Measurements from ENCODE around the gene NKAIN2. TPM values are rescaled to one million over a fixed set of nuclear protein-coding genes. Genes with fewer than 3 reads are reported as not detected.

The NKAIN2 gene
- polyA plus RNA-seq, 1 of the 3 experiments (the other 2 are of a cell fraction): not detected

DNA sequence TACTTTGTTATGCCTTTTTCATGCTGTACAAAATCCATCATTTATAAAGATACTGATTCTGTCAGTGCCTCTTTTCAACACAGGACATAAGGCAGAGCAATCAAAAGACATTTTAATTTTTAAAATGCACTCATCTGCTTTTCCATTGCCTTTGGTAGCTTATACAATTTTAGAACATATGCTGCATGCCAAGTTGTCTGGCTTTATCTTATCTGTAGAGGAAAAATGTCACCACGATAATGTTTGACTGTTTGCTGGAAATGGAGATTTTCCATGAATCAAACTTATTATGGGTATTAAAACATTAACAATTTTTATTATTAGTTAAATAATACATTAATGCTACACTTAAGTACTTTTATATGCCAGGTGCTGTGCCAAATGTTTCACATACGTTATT is 50.5 kb downstream of the NKAIN2 start:
- no peaks in the 10 kb centered on the region for H3F3A ChIP-seq (replicated peaks; ENCODE audit: insufficient read depth)
- POLR2A ChIA-PET: no interaction called here

More for the DNA sequence above, 50.5 kb downstream of the NKAIN2 start:
- H3K79me2 ChIP-seq (ENCODE audit: insufficient read depth): no peaks in the 10 kb centered on the region
- no peaks in the 10 kb centered on the region; the same call in 1 of the 2 replicates for H3K27me3 ChIP-seq (ENCODE audit: insufficient read depth)
- H4K20me1 ChIP-seq (ENCODE audit: insufficient read depth): no peaks in the 10 kb centered on the region
- TF ChIP-seq, protein P1, sequence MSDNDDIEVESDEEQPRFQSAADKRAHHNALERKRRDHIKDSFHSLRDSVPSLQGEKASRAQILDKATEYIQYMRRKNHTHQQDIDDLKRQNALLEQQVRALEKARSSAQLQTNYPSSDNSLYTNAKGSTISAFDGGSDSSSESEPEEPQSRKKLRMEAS (IDR thresholded peaks at IDR 0.05; ENCODE audit: low read depth): no peak
- TF ChIP-seq EZH2phosphoT487 (IDR thresholded peaks at IDR 0.05; ENCODE audit: borderline replicate concordance, low read depth): no peak
- TF ChIP-seq, protein P2, sequence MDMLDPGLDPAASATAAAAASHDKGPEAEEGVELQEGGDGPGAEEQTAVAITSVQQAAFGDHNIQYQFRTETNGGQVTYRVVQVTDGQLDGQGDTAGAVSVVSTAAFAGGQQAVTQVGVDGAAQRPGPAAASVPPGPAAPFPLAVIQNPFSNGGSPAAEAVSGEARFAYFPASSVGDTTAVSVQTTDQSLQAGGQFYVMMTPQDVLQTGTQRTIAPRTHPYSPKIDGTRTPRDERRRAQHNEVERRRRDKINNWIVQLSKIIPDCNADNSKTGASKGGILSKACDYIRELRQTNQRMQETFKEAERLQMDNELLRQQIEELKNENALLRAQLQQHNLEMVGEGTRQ (IDR thresholded peaks at IDR 0.05; ENCODE audit: borderline replicate concordance, low read depth, low read length): no peak
- no peak for TF ChIP-seq TAF1 (IDR thresholded peaks at IDR 0.05; ENCODE audit: borderline replicate concordance, low read depth, low read length)
- no peak for TF ChIP-seq GABPA (IDR thresholded peaks at IDR 0.05; ENCODE audit: low read depth)
- no peak for TF ChIP-seq FOSL2 (IDR thresholded peaks at IDR 0.05; ENCODE audit: borderline replicate concordance, low read depth)
- TF ChIP-seq, protein P3, sequence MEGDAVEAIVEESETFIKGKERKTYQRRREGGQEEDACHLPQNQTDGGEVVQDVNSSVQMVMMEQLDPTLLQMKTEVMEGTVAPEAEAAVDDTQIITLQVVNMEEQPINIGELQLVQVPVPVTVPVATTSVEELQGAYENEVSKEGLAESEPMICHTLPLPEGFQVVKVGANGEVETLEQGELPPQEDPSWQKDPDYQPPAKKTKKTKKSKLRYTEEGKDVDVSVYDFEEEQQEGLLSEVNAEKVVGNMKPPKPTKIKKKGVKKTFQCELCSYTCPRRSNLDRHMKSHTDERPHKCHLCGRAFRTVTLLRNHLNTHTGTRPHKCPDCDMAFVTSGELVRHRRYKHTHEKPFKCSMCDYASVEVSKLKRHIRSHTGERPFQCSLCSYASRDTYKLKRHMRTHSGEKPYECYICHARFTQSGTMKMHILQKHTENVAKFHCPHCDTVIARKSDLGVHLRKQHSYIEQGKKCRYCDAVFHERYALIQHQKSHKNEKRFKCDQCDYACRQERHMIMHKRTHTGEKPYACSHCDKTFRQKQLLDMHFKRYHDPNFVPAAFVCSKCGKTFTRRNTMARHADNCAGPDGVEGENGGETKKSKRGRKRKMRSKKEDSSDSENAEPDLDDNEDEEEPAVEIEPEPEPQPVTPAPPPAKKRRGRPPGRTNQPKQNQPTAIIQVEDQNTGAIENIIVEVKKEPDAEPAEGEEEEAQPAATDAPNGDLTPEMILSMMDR (IDR thresholded peaks at IDR 0.05): no peak
- no peak for TF ChIP-seq NRF1 (IDR thresholded peaks at IDR 0.05; ENCODE audit: low read depth, low read length)
- no peak for TF ChIP-seq SIN3A (IDR thresholded peaks at IDR 0.05; ENCODE audit: borderline replicate concordance, low read depth, low read length)
- no peak for TF ChIP-seq ELF1 (IDR thresholded peaks at IDR 0.05)
- TF ChIP-seq, protein P4, sequence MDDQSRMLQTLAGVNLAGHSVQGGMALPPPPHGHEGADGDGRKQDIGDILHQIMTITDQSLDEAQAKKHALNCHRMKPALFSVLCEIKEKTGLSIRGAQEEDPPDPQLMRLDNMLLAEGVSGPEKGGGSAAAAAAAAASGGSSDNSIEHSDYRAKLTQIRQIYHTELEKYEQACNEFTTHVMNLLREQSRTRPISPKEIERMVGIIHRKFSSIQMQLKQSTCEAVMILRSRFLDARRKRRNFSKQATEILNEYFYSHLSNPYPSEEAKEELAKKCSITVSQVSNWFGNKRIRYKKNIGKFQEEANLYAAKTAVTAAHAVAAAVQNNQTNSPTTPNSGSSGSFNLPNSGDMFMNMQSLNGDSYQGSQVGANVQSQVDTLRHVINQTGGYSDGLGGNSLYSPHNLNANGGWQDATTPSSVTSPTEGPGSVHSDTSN (IDR thresholded peaks at IDR 0.05): no peak
- no peak for TF ChIP-seq FOXM1 (IDR thresholded peaks at IDR 0.05; ENCODE audit: low read depth)
- no peak for TF ChIP-seq MXI1 (IDR thresholded peaks at IDR 0.05; ENCODE audit: low read depth, low read length)
- TF ChIP-seq FOXJ3 (CRISPR knock-in tag; IDR thresholded peaks at IDR 0.05): no peak
- no peak for TF ChIP-seq RFX5 (IDR thresholded peaks at IDR 0.05; ENCODE audit: low read length)
- TF ChIP-seq RXRA (IDR thresholded peaks at IDR 0.05; ENCODE audit: borderline replicate concordance, low read depth): no peak
- TF ChIP-seq YY1 (IDR thresholded peaks at IDR 0.05; ENCODE audit: low read depth): no peak
- no peak for TF ChIP-seq NFIC (IDR thresholded peaks at IDR 0.05; ENCODE audit: borderline replicate concordance)
- TF ChIP-seq MEF2A (IDR thresholded peaks at IDR 0.05; ENCODE audit: borderline replicate concordance, low read depth): no peak
- TF ChIP-seq, protein P5, sequence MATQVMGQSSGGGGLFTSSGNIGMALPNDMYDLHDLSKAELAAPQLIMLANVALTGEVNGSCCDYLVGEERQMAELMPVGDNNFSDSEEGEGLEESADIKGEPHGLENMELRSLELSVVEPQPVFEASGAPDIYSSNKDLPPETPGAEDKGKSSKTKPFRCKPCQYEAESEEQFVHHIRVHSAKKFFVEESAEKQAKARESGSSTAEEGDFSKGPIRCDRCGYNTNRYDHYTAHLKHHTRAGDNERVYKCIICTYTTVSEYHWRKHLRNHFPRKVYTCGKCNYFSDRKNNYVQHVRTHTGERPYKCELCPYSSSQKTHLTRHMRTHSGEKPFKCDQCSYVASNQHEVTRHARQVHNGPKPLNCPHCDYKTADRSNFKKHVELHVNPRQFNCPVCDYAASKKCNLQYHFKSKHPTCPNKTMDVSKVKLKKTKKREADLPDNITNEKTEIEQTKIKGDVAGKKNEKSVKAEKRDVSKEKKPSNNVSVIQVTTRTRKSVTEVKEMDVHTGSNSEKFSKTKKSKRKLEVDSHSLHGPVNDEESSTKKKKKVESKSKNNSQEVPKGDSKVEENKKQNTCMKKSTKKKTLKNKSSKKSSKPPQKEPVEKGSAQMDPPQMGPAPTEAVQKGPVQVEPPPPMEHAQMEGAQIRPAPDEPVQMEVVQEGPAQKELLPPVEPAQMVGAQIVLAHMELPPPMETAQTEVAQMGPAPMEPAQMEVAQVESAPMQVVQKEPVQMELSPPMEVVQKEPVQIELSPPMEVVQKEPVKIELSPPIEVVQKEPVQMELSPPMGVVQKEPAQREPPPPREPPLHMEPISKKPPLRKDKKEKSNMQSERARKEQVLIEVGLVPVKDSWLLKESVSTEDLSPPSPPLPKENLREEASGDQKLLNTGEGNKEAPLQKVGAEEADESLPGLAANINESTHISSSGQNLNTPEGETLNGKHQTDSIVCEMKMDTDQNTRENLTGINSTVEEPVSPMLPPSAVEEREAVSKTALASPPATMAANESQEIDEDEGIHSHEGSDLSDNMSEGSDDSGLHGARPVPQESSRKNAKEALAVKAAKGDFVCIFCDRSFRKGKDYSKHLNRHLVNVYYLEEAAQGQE (IDR thresholded peaks at IDR 0.05; ENCODE audit: low read depth, low read length): no peak
- H2AFZ ChIP-seq (ENCODE audit: low read depth): no peak overlapping the region
- no peaks in the 10 kb centered on the region for H3K36me3 ChIP-seq (replicated peaks in 1 of 2; ENCODE audit: control insufficient read depth in 1 of 2, insufficient read depth in 2 of 2, low read length in 1 of 2)
- CTCF ChIA-PET: no interaction called here
- no peaks in the 10 kb centered on the region for H3K9me2 ChIP-seq
- WGBS (ENCODE audit: low lambda C conversion rate): 8% methylated on average over 2 of the region's 2 CpGs
- no peaks in the 10 kb centered on the region for H3K9me3 ChIP-seq
- no peak overlapping the region for H3K4me3 ChIP-seq (ENCODE audit: low read depth in 2 of 2, low read length in 1 of 2)
- no peaks in the 10 kb centered on the region for H3K4me1 ChIP-seq (ENCODE audit: control insufficient read depth in 1 of 2, insufficient read depth in 2 of 2, low read depth in 1 of 2, low read length in 1 of 2)
- no peak overlapping the region for H3K4me2 ChIP-seq
- no peak for DNase-seq
- no peak overlapping the region for H3K27ac ChIP-seq (ENCODE audit: low read depth in 2 of 2, low read length in 1 of 2)
- no peak overlapping the region for H3K9ac ChIP-seq

Data from SK-N-SH (cell line).